K562 (cell line): ENCODE results near the gene ATPAF2. TPM values are rescaled to one million over a fixed set of nuclear protein-coding genes. Genes with fewer than 3 reads are reported as not detected.

ENCODE experiments used
- ATAC-seq: fragments of 200-7000 bp; cut with Tn5 transposase; 3 replicates; pipeline ENCODE4 v1.9.1; 2020; ENCODE audit warnings: moderate library complexity
- BruUV-seq: library from RNA; stranded (reverse); fragments of 400-500 nt; replicated peaks from 2 replicates; lab custom pipeline; 2021; lab: Mats Ljungman, UMichigan
- CTCF ChIA-PET: fragments of 300-600 bp; formaldehyde crosslinking; extraction: SDS; loops from one replicate; lab custom pipeline; 2021; ENCODE audit warnings: low intra/inter-chr PET ratio; lab: Yijun Ruan, JAX
- POLR2A ChIA-PET: fragments of 300-600, 350-650 bp; sonication (Branson Sonifier 250); formaldehyde crosslinking; extraction: SDS; loops from one replicate; lab custom pipeline; 2021; ENCODE audit warnings: antibody characterized with exemption, inconsistent platforms; lab: Yijun Ruan, JAX
- DNase-seq, 4 experiments: peaks; one replicate each; pipeline versions ENCODE4 v3.0.0 to v3.0.0-alpha.2; 2011 to 2018; ENCODE audit warnings: low spot score in 3 of 4, mixed read lengths in 3 of 4; ENCODE audit errors: extremely low read depth in 1 of 4
- FAIRE-seq: peaks from 2 replicates; lab custom pipeline; 2011; peaks lifted over from hg19 to GRCh38; lab: Jason Lieb, UNC
- H2AFZ ChIP-seq: 2 replicates; pipeline ENCODE4 v1.6.0; 2011; ENCODE audit warnings: low read depth, low read length, control low read depth, inconsistent platforms
- H3K27ac ChIP-seq: fragments of 200-600 bp; 3 replicates; pipeline ENCODE4 v1.8.0; 2011; ENCODE audit warnings: low read depth, mild to moderate bottlenecking, control low read depth, inconsistent platforms, low read length, moderate library complexity, mixed read lengths; ENCODE audit errors: extremely low read depth
- H3K27me3 ChIP-seq, 2 experiments: fragments of 300-600 bp in 1 of 2; 2 replicates in 1 of 2; 3 replicates in 1 of 2; pipeline versions ENCODE4 v1.6.0 to v1.8.0; 2011; ENCODE audit warnings: inconsistent platforms in 2 of 2, low read length in 2 of 2, mild to moderate bottlenecking in 1 of 2, mixed read lengths in 1 of 2, moderate library complexity in 1 of 2; ENCODE audit not compliant: control insufficient read depth in 2 of 2, insufficient read depth in 2 of 2
- H3K36me3 ChIP-seq: fragments of 300-600 bp; 3 replicates; pipeline ENCODE4 v1.8.0; 2011; ENCODE audit warnings: mild to moderate bottlenecking, low read length, inconsistent platforms; ENCODE audit not compliant: control insufficient read depth, insufficient read depth
- H3K4me1 ChIP-seq, 2 experiments: fragments of 200-600 bp in 1 of 2; replicated peaks in 1 of 2; 2 replicates in 1 of 2; 3 replicates in 1 of 2; pipeline versions ENCODE4 v1.5.1 to v1.8.0; 2011; ENCODE audit warnings: inconsistent platforms in 2 of 2, low read length in 2 of 2, mild to moderate bottlenecking in 1 of 2, mixed read lengths in 1 of 2, moderate library complexity in 1 of 2; ENCODE audit not compliant: control insufficient read depth in 2 of 2, insufficient read depth in 2 of 2
- H3K4me2 ChIP-seq: 2 replicates; pipeline ENCODE4 v1.6.1; 2011; ENCODE audit warnings: low read length, control low read depth, inconsistent platforms, mixed read lengths; ENCODE audit not compliant: insufficient read depth
- H3K4me3 ChIP-seq: fragments of 200-600 bp; sonication (generic), shearing (Covaris generic); 2 replicates; pipeline ENCODE4 v1.5.1; 2016; ENCODE audit warnings: control low read depth, inconsistent platforms
- H3K79me2 ChIP-seq: fragments of 200-600 bp; 3 replicates; pipeline ENCODE4 v1.8.0; 2011; ENCODE audit warnings: low read length, inconsistent platforms; ENCODE audit not compliant: control insufficient read depth, insufficient read depth
- H3K9ac ChIP-seq, 2 experiments: 2 replicates each; pipeline versions ENCODE4 v1.6.0 to v1.6.1; 2011; ENCODE audit warnings: low read depth in 2 of 2, low read length in 2 of 2, control low read depth in 1 of 2, inconsistent platforms in 1 of 2, mild to moderate bottlenecking in 1 of 2, mixed read lengths in 1 of 2; ENCODE audit not compliant: insufficient read depth in 1 of 2
- H3K9me1 ChIP-seq: one replicate; pipeline ENCODE4 v1.6.0; 2011; ENCODE audit warnings: inconsistent platforms, mild to moderate bottlenecking, low read length, moderate library complexity; ENCODE audit not compliant: control insufficient read depth, insufficient read depth
- H3K9me3 ChIP-seq: replicated peaks from 2 replicates; pipeline ENCODE4 v1.5.1; 2011; ENCODE audit warnings: low read depth, low read length, inconsistent platforms; ENCODE audit not compliant: control insufficient read depth, insufficient read depth
- H4K20me1 ChIP-seq: replicated peaks from 2 replicates; pipeline ENCODE4 v1.6.1; 2011; ENCODE audit warnings: low read length, inconsistent platforms, mixed read lengths; ENCODE audit not compliant: control insufficient read depth, insufficient read depth
- AFF1 ChIP-seq, 2 experiments: fragments of 450-650 bp; IDR thresholded peaks; 2 replicates each; pipeline ENCODE4 v1.6.1; 2018; ENCODE audit warnings: mild to moderate bottlenecking in 2 of 2, low read depth in 1 of 2; ENCODE audit not compliant: partially characterized antibody in 2 of 2
- FOXK2 ChIP-seq, 2 experiments: fragments of 450-650 bp; IDR thresholded peaks in 1 of 2; conservative IDR thresholded peaks in 1 of 2; 2 replicates each; pipeline ENCODE4 v1.6.1; 2016; ENCODE audit warnings: low read depth in 2 of 2, mild to moderate bottlenecking in 1 of 2
- NEUROD1 ChIP-seq: fragments of 150-350 bp; IDR thresholded peaks from 2 replicates; pipeline ENCODE4 v1.6.1; 2014; ENCODE audit warnings: borderline replicate concordance, low read length, low read depth; ENCODE audit not compliant: partially characterized antibody
- SMARCC2 ChIP-seq: fragments of 450-650 bp; IDR thresholded peaks from 2 replicates; pipeline ENCODE4 v1.6.1; 2017; ENCODE audit warnings: antibody characterized with exemption, moderate library complexity, mild to moderate bottlenecking, low read depth
- U2AF2 ChIP-seq: fragments of 200-400 bp; formaldehyde crosslinking; optimal IDR thresholded peaks from 2 replicates; pipeline ENCODE3; 2017; ENCODE audit warnings: low read depth, mild to moderate bottlenecking, low read length
- WGBS: fragments of 100-300 bp; shearing (Covaris generic); methylation state at CpG from one replicate; pipeline ENCODE4 v1.1.6; 2016; ENCODE audit warnings: low coverage, mixed read lengths; ENCODE audit not compliant: insufficient coverage; ENCODE audit errors: missing lambda C conversion rate; 5-methylcytosine and 5-hydroxymethylcytosine counted together
- in situ Hi-C: fragments of 300-500 bp; cut with MboI; formaldehyde crosslinking; loops from 4 replicates; pipeline ENCODE4 v1.15.0; 2018; ENCODE audit warnings: inconsistent platforms, mixed read lengths
- intact Hi-C: fragments of 100-400 bp; cut with micrococcal nuclease; formaldehyde crosslinking; loops from 2 replicates; pipeline ENCODE4 v1.14.2; 2022
- polyA plus RNA-seq, 8 experiments: library from polyadenylated mRNA; depleted of rRNA in 4 of 8; stranded (reverse) in 5 of 8; unstranded in 3 of 8; fragments of >200 nt; fragmentation: Nextera tagmentation in 2 of 8; fragmentation: Illumina TruSeq in 1 of 8; extraction: Ambion mirVana in 2 of 8; extraction: Trizol in 1 of 8; gene quantifications; 2 replicates each; pipeline versions ENCODE4 v1.2.1 to v1.2.3, GENCODE V29; 2011 to 2014; ENCODE audit warnings: inconsistent platforms in 1 of 8, missing spikeins in 1 of 8
- total RNA-seq, 7 experiments: library from RNA; depleted of rRNA in 6 of 7; stranded (reverse); fragments of >200 nt in 6 of 7; fragmentation: Illumina TruSeq in 2 of 7; extraction: Trizol in 2 of 7; gene quantifications; 2 replicates each; pipeline versions ENCODE4 v1.2.1 to v1.2.3, GENCODE V29; 2011 to 2021; ENCODE audit warnings: low replicate concordance in 1 of 7

The ATPAF2 gene
- total and polyA plus RNA-seq, 9 of the 15 experiments (the other 6 are each of a cell fraction or from before 2014, with no cell fraction given) = 2.1 to 19.2 (median 11.3) TPM

- intact Hi-C loops = no loop called here
- no TSS peak for BruUV-seq
- 14% methylated on average over 3 of the region's 3 CpGs for WGBS
- H3K4me2 ChIP-seq = no peak overlapping the region
- no peak overlapping the region for H3K27ac ChIP-seq
- H3K79me2 ChIP-seq = no peaks in the 10 kb centered on the region
- no peaks in the 10 kb centered on the region for H4K20me1 ChIP-seq
- H3K9me1 ChIP-seq = no peaks in the 10 kb centered on the region
- H3K4me3 ChIP-seq = no peak overlapping the region
- no peak for TF ChIP-seq NEUROD1
- TF ChIP-seq U2AF2 = no peak
- no peak for TF ChIP-seq AFF1 (IDR thresholded peaks at IDR 0.05; ENCODE audit: low read depth in 1 of 2, partially characterized antibody in 2 of 2)
- TF ChIP-seq SMARCC2 = no peak
- TF ChIP-seq FOXK2 (conservative IDR thresholded peaks at IDR 0.05 in 1 of 2, IDR thresholded peaks at IDR 0.05 in 1 of 2; ENCODE audit: low read depth in 2 of 2) = no peak
- no peak for DNase-seq
- H3K36me3 ChIP-seq = no peaks in the 10 kb centered on the region; the same call in 2 of the 3 replicates
- no peak for ATAC-seq
- H3K9ac ChIP-seq = no peak overlapping the region
- FAIRE-seq = no peak
- CTCF ChIA-PET = no interaction called here
- POLR2A ChIA-PET = no interaction called here
- no peaks in the 10 kb centered on the region for H3K9me3 ChIP-seq
- in situ Hi-C loops = no loop called here
- no peaks in the 10 kb centered on the region for H3K27me3 ChIP-seq
- H2AFZ ChIP-seq = no peak overlapping the region
- peaks cover 0 to 10% of the 10 kb centered on the region in 2 experiments; a peak in 2 of 5 replicates for H3K4me1 ChIP-seq
Observed at GRCh38 chr17:18005496-18005895, 33.5 kb downstream of the ATPAF2 start.
